Measurements from ENCODE around the gene FREM2.

The FREM2 gene

DNA sequence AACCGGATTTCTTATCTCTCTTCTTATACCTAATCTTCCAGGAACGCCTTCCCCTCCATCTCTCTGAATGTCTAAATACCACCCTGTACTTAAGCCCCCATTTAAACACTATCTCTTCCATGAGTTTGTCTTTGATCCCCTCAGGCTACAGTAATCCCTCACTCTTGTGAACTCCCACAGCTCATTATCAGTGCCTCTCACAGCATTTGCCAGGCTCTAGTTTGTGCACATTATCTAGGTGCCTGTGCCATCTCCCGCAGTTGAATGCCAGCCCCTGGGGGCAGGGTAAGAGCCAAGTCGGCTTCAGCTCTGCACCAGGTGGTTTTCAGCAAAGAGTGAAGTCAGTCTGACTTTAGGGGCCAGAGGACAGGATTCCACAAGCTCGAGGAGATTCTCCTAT, 71.4 kb downstream of the FREM2 start:
- DNase-seq (ENCODE audit: low read depth) = no peak

DNA sequence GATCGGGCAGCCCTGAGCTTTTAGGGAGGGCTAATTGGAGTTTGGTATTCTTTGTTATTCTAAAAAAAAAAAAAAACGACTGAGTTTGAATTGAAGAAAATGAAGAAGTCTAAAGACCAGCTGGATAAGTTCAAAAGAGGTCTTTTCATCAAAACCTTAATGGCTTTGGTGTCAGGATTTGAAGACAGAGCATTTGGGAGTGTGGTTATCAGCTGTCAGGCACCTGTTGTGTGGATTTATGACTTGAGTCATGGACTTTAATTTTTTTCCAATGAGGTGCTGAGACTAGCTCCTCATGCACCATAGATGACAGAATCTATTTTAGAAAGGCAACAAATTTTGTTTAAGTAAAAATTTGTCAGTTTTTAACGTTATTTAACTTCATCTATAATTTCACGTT, 72.5 kb downstream of the FREM2 start:
- DNase-seq (ENCODE audit: low read depth) = no peak

DNA sequence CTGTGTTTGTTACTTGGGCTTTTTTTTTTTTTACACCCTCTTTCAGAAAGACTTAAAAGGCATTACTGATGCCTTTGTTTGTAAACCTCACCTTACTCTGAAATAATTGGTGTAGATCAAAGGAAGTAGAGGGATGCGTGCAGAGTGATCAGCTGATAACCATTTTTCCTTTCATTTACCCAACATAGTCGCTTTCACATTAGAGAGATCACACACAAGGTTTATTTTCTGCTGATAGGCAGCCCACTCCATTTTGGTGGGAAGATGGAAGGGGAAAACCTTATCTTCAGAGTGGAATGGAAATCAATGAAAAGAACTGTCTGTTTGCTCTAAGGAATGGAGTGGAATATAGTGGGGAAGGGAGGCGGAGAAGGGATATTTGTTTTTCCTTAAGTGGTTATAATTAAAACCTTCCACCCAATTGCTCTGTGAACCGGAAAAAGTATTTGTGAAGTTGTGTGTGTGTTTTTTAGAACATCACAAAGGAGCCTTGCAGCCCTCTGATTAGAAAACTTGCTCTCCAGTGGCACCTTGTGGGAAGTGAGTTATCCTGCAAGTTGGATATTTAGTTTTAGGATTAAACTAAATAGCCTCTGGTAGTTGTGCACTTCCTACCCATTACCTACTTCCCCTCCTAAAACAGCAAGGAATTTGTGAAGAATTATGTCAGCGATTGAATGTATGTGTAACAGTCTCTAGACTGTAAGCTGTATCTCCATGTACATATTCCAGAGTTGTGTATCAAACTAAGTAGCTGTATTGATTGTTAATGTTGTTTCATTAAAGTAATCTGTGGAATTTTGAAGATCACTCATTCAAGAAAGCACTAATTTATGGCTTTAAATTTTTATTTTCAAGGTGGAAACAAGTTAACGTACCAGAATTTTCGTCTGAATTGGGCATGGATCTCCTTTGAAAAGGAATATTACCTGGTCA, 76.8 kb downstream of the FREM2 start:
- no peak for DNase-seq (ENCODE audit: low read depth)

DNA sequence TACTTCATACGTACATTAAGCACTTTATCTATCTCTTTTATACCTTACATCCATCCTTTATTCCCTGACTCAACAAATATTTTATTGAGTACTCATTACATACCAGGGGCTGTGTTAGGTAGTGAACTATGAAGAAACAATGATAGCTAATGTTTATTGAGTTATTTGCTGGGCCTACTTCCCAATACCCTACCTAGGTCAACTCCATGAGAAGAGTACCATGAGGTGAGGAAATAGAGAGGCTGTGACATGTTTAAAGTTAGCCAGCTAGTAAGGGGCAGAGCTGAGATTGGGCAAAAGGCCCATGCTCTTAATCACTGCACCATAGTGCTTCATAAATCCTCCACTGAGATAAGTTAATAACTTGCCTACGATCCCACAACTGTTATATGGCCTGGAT, 79.9 kb downstream of the FREM2 start:
- DNase-seq (ENCODE audit: low read depth) = no peak

DNA sequence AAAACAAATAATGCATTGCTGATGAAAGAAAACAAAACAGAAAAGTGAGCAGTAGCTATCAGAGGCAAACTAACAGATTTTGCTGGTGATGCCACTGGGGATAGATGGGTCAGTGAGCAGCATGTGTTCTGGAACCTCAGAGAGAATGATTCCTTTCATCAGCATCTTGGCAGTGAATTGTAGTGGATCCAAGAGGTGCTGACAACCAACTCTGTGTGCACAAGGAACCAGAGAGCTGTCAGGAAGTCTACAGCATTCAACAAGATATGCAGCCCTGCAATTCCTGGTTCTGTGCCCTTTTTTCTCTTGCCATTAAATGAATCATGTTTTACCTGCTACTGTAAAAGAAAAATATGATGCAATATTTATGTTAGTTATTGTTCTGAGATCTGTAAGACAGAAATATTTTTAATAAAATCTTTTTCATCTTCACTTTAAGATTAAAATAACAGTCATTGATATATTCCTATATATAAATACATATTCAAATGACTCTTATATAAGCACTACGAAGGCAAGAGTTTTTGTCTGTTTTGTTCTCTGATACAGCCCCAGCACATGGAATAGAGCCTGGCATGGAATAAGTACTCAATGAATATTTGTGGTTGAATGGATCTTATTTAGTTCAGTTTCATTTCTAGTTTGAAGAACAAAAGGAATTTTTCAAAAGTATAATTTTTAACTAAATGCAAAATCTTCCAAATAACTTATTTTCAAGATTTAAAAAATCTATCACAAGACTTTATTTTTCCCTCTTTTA, 80.8 kb downstream of the FREM2 start:
- DNase-seq (ENCODE audit: low read depth) = no peak

DNA sequence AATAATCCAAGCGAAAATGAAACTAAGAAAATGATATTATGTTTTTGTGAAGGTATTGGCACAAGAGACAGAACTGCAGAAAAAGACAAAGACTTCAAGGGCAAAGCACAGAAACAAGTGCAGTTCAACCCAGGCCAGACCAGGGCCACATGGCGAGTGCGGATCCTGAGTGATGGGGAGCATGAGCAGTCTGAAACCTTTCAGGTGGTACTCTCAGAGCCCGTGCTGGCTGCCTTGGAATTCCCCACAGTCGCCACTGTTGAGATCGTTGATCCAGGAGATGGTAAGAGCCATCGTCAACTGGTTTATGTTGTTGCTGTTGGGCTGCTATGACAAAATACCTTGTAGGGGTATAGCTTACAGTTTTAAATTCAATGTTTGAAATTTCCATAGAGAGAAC, 82.6 kb downstream of the FREM2 start:
- no peak for DNase-seq (ENCODE audit: low read depth)

DNA sequence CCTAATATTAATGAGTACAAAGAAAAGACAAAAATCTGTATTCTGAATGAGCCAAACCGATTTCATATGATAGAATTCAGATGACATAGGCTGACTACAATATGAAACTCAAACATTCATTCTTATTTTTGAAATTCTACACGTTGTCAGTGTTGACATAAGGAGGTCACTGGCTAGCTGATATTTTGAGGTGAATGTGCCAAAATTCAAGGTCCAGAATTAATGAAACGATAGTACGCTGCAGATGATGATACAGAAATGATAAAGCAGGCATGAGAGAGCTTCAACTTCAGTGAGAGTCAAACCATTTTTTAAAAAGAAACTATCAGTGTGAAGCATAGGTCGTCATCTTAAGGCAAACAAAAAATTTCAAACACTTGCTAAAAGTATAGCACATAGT, 88.2 kb downstream of the FREM2 start:
- no peak for DNase-seq (ENCODE audit: low read depth)

DNA sequence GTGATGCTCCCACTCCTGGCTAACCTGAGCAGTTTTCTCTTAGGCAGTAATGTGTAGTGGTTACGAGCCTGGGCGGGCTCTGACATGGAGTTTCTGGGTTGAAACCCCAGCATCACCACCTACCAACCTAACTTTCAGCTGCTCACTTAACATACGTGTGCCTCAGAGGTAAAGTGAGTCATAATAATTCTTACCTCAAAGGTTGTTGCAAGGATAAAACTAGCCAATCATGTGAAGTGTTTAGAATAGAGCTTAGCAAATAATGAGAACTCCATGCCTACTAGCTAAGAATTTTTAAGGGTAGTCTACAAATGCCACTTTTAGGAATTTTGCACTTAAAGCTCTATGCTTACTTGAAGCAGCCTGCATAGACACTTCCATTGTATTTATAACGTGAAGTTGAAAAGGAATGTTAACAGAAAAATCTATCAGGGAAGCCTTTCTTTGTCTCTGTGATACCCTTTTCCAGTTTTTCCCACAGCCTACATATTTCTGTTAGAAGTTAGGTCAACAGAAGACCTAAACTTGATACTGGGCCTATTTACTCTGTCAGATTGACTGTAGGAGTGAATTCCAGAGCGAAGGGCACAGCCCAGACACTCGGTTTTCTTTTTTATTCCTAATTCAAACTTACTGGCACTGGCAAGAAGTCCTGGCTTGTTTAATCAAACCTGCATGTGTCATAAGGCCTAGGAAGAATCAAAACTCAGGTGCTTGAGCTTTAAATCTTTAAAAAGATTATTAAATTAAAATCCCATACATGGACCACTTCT, 90.7 kb downstream of the FREM2 start:
- no peak for DNase-seq (ENCODE audit: low read depth)

DNA sequence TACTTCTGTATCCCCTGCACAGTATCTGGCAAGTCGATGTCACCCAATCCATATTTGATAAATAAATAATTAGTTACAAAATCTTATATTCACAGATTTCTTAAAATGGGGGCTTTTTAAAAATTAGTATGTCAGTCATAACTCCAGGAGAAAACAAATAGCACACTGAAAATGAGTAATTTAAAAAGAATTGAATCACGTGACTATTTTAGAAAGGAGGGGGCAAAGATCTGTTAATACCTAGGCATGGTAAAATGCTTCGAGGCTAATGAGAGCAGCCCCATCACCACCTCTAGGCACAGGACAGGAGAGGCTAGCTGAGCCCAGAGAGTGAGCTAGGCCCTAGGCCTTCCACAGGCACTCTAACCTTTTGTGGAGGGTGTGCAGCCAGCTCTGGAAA, 94.7 kb downstream of the FREM2 start:
- DNase-seq (ENCODE audit: low read depth) = no peak

DNA sequence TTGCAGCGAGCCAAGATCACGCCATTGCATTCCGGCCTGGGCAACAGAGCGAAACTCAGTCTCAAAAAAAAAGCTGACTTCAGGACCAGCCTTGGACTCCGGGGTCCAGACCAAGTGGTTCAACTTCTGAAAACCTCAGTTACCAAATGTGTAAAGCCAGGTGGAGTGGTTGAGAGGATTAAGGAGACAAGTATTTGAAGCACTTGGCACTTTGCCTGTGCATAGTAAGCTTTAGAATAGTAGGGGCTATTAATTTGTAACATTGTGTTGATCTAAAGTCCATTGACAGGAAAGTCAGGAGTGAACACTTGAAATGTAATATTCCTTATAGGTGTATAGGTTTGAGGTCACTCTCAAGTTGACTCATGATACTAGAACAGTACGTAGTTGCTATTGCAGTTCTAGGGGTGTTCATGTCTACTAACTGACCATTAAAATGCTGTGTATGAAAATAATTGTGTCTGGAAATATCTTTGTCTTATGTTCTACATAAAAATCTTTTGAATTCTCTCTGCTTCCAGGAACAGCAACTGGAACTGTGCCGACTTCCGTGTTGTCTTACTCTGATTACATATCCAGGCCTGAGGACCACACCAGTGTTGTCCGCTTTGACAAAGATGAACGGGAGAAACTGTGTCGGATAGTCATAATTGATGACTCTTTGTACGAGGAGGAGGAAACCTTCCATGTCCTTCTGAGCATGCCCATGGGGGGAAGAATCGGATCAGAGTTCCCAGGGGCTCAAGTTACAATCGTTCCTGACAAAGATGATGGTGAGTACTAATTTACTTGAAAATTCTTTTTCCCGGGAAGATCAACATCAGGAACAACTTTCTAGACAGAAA, 97.4 kb downstream of the FREM2 start:
- no peak for DNase-seq (ENCODE audit: low read depth)

DNA sequence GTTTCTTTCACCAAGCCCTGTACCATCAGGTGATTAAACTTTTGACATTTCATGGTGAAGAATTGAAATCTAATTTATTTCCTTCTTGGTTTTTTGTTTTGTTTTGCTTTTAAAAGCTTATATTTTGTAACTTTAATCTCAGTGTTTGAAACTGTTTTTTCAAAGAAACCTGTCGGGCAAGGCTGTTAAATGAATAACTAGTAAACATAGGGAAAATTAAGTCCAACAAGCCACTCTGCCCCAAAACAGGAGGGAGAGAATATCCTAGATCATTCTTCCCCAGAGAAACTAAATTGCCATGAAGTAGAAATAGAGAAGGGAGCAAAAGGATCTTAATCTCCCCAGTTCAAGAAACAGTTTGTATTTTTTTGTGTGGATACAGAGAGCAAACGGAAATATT, 98.2 kb downstream of the FREM2 start:
- DNase-seq (ENCODE audit: low read depth) = no peak

DNA sequence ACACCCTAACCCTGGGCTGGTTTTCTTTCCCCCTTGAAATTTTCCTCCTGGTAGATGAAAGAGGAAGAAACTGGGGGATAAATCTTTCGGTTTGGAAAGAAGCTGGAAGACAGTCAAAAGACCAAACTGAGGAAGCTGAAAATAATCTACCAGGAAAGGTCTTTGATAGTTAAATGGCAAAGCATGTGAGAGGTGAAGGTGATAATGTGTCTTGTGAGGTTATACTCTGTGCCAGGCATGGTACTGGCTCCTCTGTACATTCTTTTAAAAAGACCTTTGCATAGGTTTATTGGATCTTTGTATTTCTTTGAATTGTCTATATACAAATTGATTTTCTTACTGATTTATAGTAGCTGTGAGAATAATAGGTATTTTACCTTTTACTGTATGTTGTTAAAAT, 98.6 kb downstream of the FREM2 start:
- no peak for DNase-seq (ENCODE audit: low read depth)

DNA sequence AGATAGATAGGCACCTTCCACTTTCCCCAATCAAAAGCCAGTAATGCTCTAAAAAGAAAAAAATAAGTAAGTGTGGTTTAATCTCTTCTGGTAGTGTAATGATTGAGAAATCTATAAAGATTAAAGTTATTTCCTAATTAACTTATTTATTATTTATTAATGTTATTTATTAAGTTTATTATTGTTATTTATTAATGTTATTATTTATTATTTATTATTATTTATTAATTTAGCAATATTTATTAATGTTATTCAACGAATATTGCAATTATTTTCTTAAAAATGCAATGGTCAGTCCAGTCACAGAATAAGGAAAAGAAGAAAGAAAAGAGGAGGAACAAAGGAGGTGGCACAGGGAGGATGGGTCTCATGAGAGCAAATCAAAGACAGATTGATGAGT, 100.7 kb downstream of the FREM2 start:
- DNase-seq (ENCODE audit: low read depth) = no peak

DNA sequence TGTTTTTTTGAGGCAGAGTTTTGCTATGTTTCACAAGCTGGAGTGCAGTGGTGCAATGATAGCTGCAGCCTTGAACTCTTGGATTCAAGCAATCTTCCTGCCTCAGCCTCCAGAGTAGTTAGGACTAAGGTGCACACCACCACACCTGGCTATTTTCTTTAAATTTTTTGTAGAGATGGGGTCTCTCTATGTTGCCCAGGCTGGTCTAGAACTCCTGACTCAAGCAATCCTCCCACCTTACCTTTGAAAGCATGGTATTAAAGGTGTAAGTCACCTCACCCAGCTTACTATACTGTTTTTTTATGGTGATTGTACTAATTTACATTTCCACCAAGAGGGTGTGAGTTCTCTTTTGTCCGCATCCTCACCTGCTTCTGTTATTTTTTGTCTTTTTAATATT, 110.0 kb downstream of the FREM2 start:
- no peak for DNase-seq (ENCODE audit: low read depth)

DNA sequence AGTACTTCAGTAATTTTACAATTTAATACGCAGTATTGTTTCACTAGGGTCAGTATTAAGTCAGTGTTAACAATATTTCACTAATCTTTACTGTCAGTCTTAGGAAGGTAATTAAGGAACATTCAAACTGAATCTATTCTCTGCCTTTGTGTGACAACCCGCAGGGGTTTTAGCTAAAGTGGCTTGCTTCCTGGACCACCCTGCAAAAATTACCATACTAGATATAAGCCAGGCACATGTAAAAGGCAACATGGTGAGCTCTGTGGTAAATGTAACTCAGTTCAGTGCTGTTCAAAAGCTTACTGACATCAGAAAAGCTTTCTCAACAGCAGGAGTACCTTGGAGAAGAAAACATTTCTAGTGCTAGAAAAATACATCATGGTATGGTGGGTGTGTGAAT, 116.7 kb downstream of the FREM2 start:
- no peak for DNase-seq (ENCODE audit: low read depth)

DNA sequence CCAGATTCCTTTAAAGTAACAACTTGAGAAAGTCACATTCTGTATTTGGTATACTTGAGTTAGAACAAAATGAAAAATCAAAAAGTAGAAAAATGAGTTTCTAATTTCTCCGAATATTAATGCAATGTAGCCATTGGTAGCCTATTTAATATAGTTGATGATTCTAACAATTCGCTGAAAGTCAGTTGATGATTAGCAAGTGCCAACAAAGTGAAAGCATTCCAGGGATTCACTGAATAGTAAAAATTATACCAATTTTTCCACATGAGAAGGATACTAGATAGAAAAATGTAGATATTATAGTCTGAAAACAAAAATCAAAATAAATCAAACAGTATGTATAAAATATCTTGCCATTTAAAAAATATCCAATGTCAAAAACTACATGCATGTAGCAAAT, 117.2 kb downstream of the FREM2 start:
- DNase-seq (ENCODE audit: low read depth) = no peak

DNA sequence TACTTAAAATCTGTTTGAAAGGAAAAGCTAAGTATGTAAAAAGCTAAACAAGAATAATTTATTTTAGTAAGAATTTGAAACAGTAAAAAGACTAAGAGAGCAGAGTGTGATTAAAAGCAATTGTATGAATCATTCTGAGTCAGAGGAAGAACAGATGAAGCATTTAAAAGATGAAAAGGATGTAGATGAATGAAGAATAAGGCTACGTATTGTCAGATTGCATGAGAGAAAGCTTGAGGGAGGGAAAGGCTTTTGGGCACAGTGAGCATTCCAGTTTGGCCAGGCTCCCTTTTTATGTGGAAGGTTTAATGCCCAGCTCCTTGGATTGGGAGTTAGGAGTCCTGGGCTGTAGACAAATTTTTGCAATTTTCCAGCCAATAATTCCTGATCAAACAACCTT, 117.7 kb downstream of the FREM2 start:
- no peak for DNase-seq (ENCODE audit: low read depth)

DNA sequence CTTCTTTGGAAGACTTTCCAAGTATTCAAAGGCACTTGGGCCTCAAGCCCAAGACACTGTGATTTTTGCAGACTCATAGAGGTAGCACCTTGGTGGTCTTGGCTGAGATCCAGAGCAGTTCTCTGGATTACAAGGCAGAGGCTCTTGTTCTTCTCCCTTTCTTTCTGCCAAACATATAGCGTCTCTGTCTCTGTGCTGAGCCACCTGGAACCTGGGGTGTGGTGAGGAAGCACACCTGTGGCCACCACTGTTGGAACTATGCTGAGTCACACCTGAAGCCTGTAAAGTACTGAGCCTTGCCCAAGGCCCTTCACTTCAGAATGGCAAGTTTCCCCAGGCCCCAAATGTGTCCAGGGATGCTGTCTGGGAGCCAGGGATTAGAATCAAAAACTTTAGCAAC, 127.5 kb downstream of the FREM2 start:
- DNase-seq (ENCODE audit: low read depth) = no peak

DNA sequence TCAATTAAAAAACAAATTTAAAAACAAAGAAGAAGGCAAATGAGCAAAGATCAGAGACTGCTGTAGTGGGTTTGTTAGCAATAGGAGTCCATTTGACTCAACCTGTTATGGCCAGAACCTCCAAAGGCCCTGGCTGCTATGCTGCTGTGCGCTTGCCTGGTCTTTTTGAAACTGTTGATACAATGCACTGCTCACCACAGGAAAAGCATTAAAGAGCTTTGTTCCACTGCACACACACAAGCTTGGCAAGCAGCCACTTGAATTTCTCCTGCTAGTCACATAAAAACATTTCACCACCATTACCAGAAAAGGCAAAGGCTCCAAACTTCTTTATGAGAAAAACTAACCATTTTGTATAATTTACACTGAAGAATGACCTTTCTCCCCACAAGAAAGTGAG, 132.2 kb downstream of the FREM2 start:
- DNase-seq (ENCODE audit: low read depth) = no peak

DNA sequence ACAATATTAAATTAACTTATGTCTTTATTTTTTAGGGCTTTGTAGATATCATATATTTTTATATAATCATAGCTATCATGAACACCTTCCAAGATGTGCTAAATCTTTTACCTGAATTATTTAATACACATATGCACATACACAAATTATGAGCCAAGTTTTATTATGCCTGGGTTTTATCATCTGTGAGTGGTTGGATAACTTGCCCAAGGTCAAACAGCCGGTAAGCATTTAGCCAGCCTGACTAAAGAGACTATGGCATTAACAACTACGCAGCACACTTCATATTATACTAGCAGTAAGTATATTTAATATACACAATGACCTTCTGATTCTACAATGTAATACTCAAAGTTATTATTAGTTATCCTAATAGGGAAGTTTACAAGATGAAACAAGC, 132.7 kb downstream of the FREM2 start:
- DNase-seq (ENCODE audit: low read depth) = no peak

DNA sequence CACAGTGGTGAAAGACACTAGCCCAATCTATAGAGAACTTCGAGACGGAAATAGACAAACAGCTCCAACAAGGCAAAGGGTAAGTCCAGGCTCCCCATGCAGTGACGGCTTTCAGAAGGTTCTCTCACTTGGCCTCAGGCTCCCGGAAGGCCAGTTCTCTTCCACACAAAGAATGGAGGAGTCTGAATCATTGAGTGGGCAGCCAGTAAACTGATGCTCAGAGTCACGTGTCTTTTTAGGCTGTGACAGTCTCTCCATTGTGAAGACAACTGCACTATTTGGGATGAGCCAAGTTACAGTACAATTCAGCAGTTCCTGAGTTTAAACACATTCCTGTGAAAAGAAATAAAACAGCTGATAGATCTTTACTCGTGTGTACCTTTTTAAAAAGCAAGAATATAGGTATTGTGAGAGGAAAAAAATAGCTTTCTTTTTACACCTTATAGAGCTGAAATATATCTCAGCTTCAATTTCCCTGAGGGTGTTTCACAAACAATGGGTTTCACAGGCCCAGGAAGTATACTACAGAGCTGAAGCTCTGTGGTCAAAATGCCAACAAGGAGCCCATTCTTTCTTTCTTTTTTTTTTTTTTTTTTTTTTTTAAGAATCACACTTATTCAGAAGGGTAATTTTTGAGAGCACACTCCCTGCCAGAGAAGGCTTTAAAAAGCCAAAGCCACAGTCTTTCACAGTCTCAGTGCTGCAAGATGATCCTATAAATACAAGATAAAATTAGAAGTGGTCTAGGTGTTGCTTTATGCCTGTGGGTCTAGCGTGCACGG, 135.1 kb downstream of the FREM2 start:
- no peak for DNase-seq (ENCODE audit: low read depth)

All from HS-5 (cell line).